ENCODE results near the gene CLECL1. TPM values are rescaled to one million over a fixed set of nuclear protein-coding genes. Genes with fewer than 3 reads are reported as not detected.
"Not testable (repeated sequence)": the region's sequence is repeated elsewhere in the genome, so short reads cannot be mapped to it uniquely, and the experiment has no call there.

The CLECL1 gene
- total RNA-seq, 2 experiments from 2014 or later = 1.7 to 1.9 TPM

- H3K27ac Mint-ChIP-seq = peak overlapping the region; percentile 81
- no peaks in the 10 kb centered on the region for H3K27me3 Mint-ChIP-seq (ENCODE audit: low read depth)
- peaks cover 72% of the 10 kb centered on the region for H3K4me1 Mint-ChIP-seq (ENCODE audit: low read depth)
- peak overlapping the region; percentile 53 for H3K4me3 Mint-ChIP-seq
- DNase-seq = peak; percentile 52
- peaks cover 14% of the 10 kb centered on the region for H3K9me3 Mint-ChIP-seq
- intact Hi-C loops (cut with micrococcal nuclease) = loop anchor here (1.0 kb wide), 1 partner anchor 8 kb away; no protein-coding TSS in a partner anchor
- CTCF ChIA-PET = interaction anchor here (0.6 to 1.2 kb wide), 4 partner anchors 36 to 68 kb away, joined by 3 read pairs; no protein-coding TSS in a partner anchor
- H3K36me3 Mint-ChIP-seq (ENCODE audit: low read depth) = peaks cover 11% of the 10 kb centered on the region
Observed at GRCh38 chr12:9701380-9702154, 31.3 kb downstream of the CLECL1 start.

GRCh38 chr12:9700606-9700956 is 32.3 kb downstream of the CLECL1 start:
- Mint-ChIP-seq H3K4me3 (no peak overlapping the region), H3K9me3 (peaks cover 19% of the 10 kb centered on the region), H3K36me3 (ENCODE audit: low read depth) (peaks cover 20% of the 10 kb centered on the region), H3K27me3 (ENCODE audit: low read depth) (no peaks in the 10 kb centered on the region), H3K27ac (peak overlapping the region; percentile 81), H3K4me1 (ENCODE audit: low read depth) (peaks cover 68% of the 10 kb centered on the region)
- intact Hi-C loops (cut with micrococcal nuclease) = no loop called here
- DNase-seq = no peak
- CTCF ChIA-PET = interaction anchor here (1.8 to 2.0 kb wide), 3 partner anchors 8 to 66 kb away, joined by 7 to 14 read pairs (median 9); no protein-coding TSS in a partner anchor

- no peak for DNase-seq
- H3K4me3 Mint-ChIP-seq = no peak overlapping the region
- H3K27ac Mint-ChIP-seq = peak overlapping the region; percentile 4
- CTCF ChIA-PET = interaction anchor here (0.7 to 2.0 kb wide), 5 partner anchors 8 to 68 kb away, joined by 3 to 14 read pairs (median 7); no protein-coding TSS in a partner anchor
- H3K9me3 Mint-ChIP-seq = peaks cover 20% of the 10 kb centered on the region
- intact Hi-C loops (cut with micrococcal nuclease) = no loop called here
- peaks cover 68% of the 10 kb centered on the region for H3K4me1 Mint-ChIP-seq (ENCODE audit: low read depth)
- H3K36me3 Mint-ChIP-seq (ENCODE audit: low read depth) = peaks cover 25% of the 10 kb centered on the region
- no peaks in the 10 kb centered on the region for H3K27me3 Mint-ChIP-seq (ENCODE audit: low read depth)
Observed at GRCh38 chr12:9699898-9700605, 32.8 kb downstream of the CLECL1 start.

GRCh38 chr12:9699269-9699897 is 33.5 kb downstream of the CLECL1 start:
- Mint-ChIP-seq H3K9me3 (peaks cover 19% of the 10 kb centered on the region), H3K27me3 (ENCODE audit: low read depth) (no peaks in the 10 kb centered on the region), H3K4me1 (ENCODE audit: low read depth) (peaks cover 68% of the 10 kb centered on the region), H3K36me3 (ENCODE audit: low read depth) (peaks cover 32% of the 10 kb centered on the region), H3K4me3 (no peak overlapping the region), H3K27ac (peak overlapping the region; percentile 4)
- intact Hi-C loops (cut with micrococcal nuclease) = no loop called here
- CTCF ChIA-PET = interaction anchor here (0.7 to 2.0 kb wide), 5 partner anchors 9 to 68 kb away, joined by 3 to 14 read pairs (median 7); no protein-coding TSS in a partner anchor
- DNase-seq = no peak

GRCh38 chr12:9698681-9699080 is 34.2 kb downstream of the CLECL1 start:
- intact Hi-C loops (cut with micrococcal nuclease) = no loop called here
- CTCF ChIA-PET = interaction anchor here (2.0 kb wide), 1 partner anchor 10 kb away, joined by 14 read pairs; no protein-coding TSS in a partner anchor
- Mint-ChIP-seq H3K27ac (peak overlapping the region; percentile 46), H3K36me3 (ENCODE audit: low read depth) (peaks cover 37% of the 10 kb centered on the region), H3K9me3 (peaks cover 18% of the 10 kb centered on the region), H3K4me1 (ENCODE audit: low read depth) (peaks cover 68% of the 10 kb centered on the region), H3K4me3 (no peak overlapping the region), H3K27me3 (ENCODE audit: low read depth) (no peaks in the 10 kb centered on the region)
- no peak for DNase-seq

- Mint-ChIP-seq H3K4me1 (ENCODE audit: low read depth) (peaks cover 69% of the 10 kb centered on the region), H3K36me3 (ENCODE audit: low read depth) (peaks cover 46% of the 10 kb centered on the region), H3K9me3 (peaks cover 20% of the 10 kb centered on the region), H3K27me3 (ENCODE audit: low read depth) (no peaks in the 10 kb centered on the region), H3K4me3 (no peak overlapping the region), H3K27ac (peak overlapping the region; percentile 20)
- intact Hi-C loops (cut with micrococcal nuclease) = no loop called here
- no peak for DNase-seq
- CTCF ChIA-PET = interaction anchor here (0.8 to 1.5 kb wide), 4 partner anchors 11 to 100 kb away, joined by 3 to 4 read pairs (median 4); no protein-coding TSS in a partner anchor
Observed at GRCh38 chr12:9697619-9698018, 35.3 kb downstream of the CLECL1 start.

GRCh38 chr12:9695661-9696060 is 37.2 kb downstream of the CLECL1 start:
- DNase-seq; CTCF ChIA-PET; H3K27me3 Mint-ChIP-seq (ENCODE audit: low read depth); intact Hi-C loops (cut with micrococcal nuclease): not testable (repeated sequence)
- H3K36me3 Mint-ChIP-seq (ENCODE audit: low read depth) = peaks cover 63% of the 10 kb centered on the region
- peak overlapping the region; percentile 38 for H3K4me3 Mint-ChIP-seq
- peaks cover 59% of the 10 kb centered on the region for H3K4me1 Mint-ChIP-seq (ENCODE audit: low read depth)
- H3K27ac Mint-ChIP-seq = peak overlapping the region; percentile 50
- peaks cover 20% of the 10 kb centered on the region for H3K9me3 Mint-ChIP-seq

- Mint-ChIP-seq H3K4me1 (ENCODE audit: low read depth) (peaks cover 56% of the 10 kb centered on the region), H3K36me3 (ENCODE audit: low read depth) (peaks cover 65% of the 10 kb centered on the region), H3K9me3 (peaks cover 20% of the 10 kb centered on the region), H3K27ac (peak overlapping the region; percentile 50)
- H3K27me3 Mint-ChIP-seq (ENCODE audit: low read depth); CTCF ChIA-PET; H3K4me3 Mint-ChIP-seq; intact Hi-C loops (cut with micrococcal nuclease): not testable (repeated sequence)
- peak; percentile 43 for DNase-seq
Observed at GRCh38 chr12:9695150-9695549, 37.7 kb downstream of the CLECL1 start.

GRCh38 chr12:9694241-9694640 is 38.7 kb downstream of the CLECL1 start:
- H3K4me3 Mint-ChIP-seq = no peak overlapping the region
- H3K9me3 Mint-ChIP-seq = peaks cover 21% of the 10 kb centered on the region
- intact Hi-C loops (cut with micrococcal nuclease) = no loop called here
- H3K27me3 Mint-ChIP-seq (ENCODE audit: low read depth) = no peaks in the 10 kb centered on the region
- no peak for DNase-seq
- CTCF ChIA-PET = interaction anchor here (0.6 kb wide), 1 partner anchor 175 kb away, joined by 3 read pairs; the partner anchor contains the start of gene CLEC2B
- peak overlapping the region; percentile 64 for H3K27ac Mint-ChIP-seq
- H3K36me3 Mint-ChIP-seq (ENCODE audit: low read depth) = peaks cover 75% of the 10 kb centered on the region
- peaks cover 55% of the 10 kb centered on the region for H3K4me1 Mint-ChIP-seq (ENCODE audit: low read depth)

GRCh38 chr12:9692909-9693308 is 40.0 kb downstream of the CLECL1 start:
- Mint-ChIP-seq H3K4me3 (no peak overlapping the region), H3K4me1 (ENCODE audit: low read depth) (peaks cover 54% of the 10 kb centered on the region), H3K27me3 (ENCODE audit: low read depth) (no peaks in the 10 kb centered on the region), H3K9me3 (peaks cover 25% of the 10 kb centered on the region), H3K27ac (peak overlapping the region; percentile 61), H3K36me3 (ENCODE audit: low read depth) (peaks cover 88% of the 10 kb centered on the region)
- intact Hi-C loops (cut with micrococcal nuclease) = loop anchor here (1.0 kb wide), 1 partner anchor 8 kb away; no protein-coding TSS in a partner anchor
- no peak for DNase-seq
- CTCF ChIA-PET = no interaction called here

GRCh38 chr12:9687228-9687627 is 45.7 kb downstream of the CLECL1 start:
- peaks cover 75% of the 10 kb centered on the region for H3K4me1 Mint-ChIP-seq (ENCODE audit: low read depth)
- CTCF ChIA-PET = interaction anchor here (0.8 to 2.9 kb wide), 9 partner anchors 9 to 110 kb away, joined by 3 to 15 read pairs (median 4); no protein-coding TSS in a partner anchor
- peaks cover 90% of the 10 kb centered on the region for H3K36me3 Mint-ChIP-seq (ENCODE audit: low read depth)
- no peaks in the 10 kb centered on the region for H3K27me3 Mint-ChIP-seq (ENCODE audit: low read depth)
- peak overlapping the region; percentile 72 for H3K27ac Mint-ChIP-seq
- peak; percentile 53 for DNase-seq
- no peak overlapping the region for H3K4me3 Mint-ChIP-seq
- peaks cover 16% of the 10 kb centered on the region for H3K9me3 Mint-ChIP-seq
- intact Hi-C loops (cut with micrococcal nuclease) = no loop called here

GRCh38 chr12:9685915-9686314 is 47.0 kb downstream of the CLECL1 start:
- Mint-ChIP-seq H3K27me3 (ENCODE audit: low read depth) (no peaks in the 10 kb centered on the region), H3K27ac (peak overlapping the region; percentile 77), H3K4me1 (ENCODE audit: low read depth) (peaks cover 75% of the 10 kb centered on the region), H3K36me3 (ENCODE audit: low read depth) (peaks cover 89% of the 10 kb centered on the region), H3K4me3 (no peak overlapping the region), H3K9me3 (peaks cover 22% of the 10 kb centered on the region)
- no peak for DNase-seq
- intact Hi-C loops (cut with micrococcal nuclease) = no loop called here
- CTCF ChIA-PET = interaction anchor here (1.9 to 2.9 kb wide), 2 partner anchors 8 to 52 kb away, joined by 4 to 15 read pairs; no protein-coding TSS in a partner anchor
